Femur (tissue), 1 donor: Measurements from ENCODE around the gene IPO4.

Experiments
- DNase-seq: peaks from one replicate; pipeline ENCODE4 v3.0.0-alpha.2; 2017

IPO4 gene

GRCh38 chr14:24194186-24194872, 5.7 kb upstream of the IPO4 start:
- DNase-seq = no peak

GRCh38 chr14:24192933-24193332, 4.3 kb upstream of the IPO4 start:
- DNase-seq = no peak

GRCh38 chr14:24190416-24190815, 1.8 kb upstream of the IPO4 start:
- no peak for DNase-seq

- DNase-seq = no peak
Measured at GRCh38 chr14:24189460-24189859, 844 bp upstream of the IPO4 start.

- no peak for DNase-seq
Measured at GRCh38 chr14:24189059-24189375, 401 bp upstream of the IPO4 start.

GRCh38 chr14:24187539-24187915, 1.1 kb downstream of the IPO4 start:
- no peak for DNase-seq

- no peak for DNase-seq
Measured at GRCh38 chr14:24186831-24187538, 1.6 kb downstream of the IPO4 start.

GRCh38 chr14:24185741-24186140, 2.9 kb downstream of the IPO4 start:
- no peak for DNase-seq

- no peak for DNase-seq
Measured at GRCh38 chr14:24185026-24185425, 3.6 kb downstream of the IPO4 start.

- DNase-seq = no peak
Measured at GRCh38 chr14:24184104-24184970, 4.3 kb downstream of the IPO4 start.

- no peak for DNase-seq
Measured at GRCh38 chr14:24183014-24183481, 5.6 kb downstream of the IPO4 start.

- peak; percentile 17 for DNase-seq
Measured at GRCh38 chr14:24182110-24182882, 6.3 kb downstream of the IPO4 start.

GRCh38 chr14:24181371-24182077, 7.1 kb downstream of the IPO4 start:
- DNase-seq = peak; percentile 19

- peak; percentile 26 for DNase-seq
Measured at GRCh38 chr14:24179961-24180796, 8.4 kb downstream of the IPO4 start.

- DNase-seq = peak; percentile 17
Measured at GRCh38 chr14:24179294-24179960, 9.2 kb downstream of the IPO4 start.

- DNase-seq = peak; percentile 17
Measured at GRCh38 chr14:24178399-24179178, 10.0 kb downstream of the IPO4 start.

- DNase-seq = peak; percentile 16
Measured at GRCh38 chr14:24177891-24178290, 10.7 kb downstream of the IPO4 start.

GRCh38 chr14:24177041-24177825, 11.4 kb downstream of the IPO4 start:
- DNase-seq = peak; percentile 17

GRCh38 chr14:24176599-24176998, 12.0 kb downstream of the IPO4 start:
- no peak for DNase-seq
